T-cell (primary cell): ENCODE results near the gene CMA1. TPM values are rescaled to one million over a fixed set of nuclear protein-coding genes. Genes with fewer than 3 reads are reported as not detected.

Source experiments
- ATAC-seq, 4 experiments: fragments of 200-7000 bp in 3 of 4; fragments of 150-1000 bp in 1 of 4; cut with Tn5 transposase; replicated peaks in 1 of 4; 1 replicate in 3 of 4; 2 replicates in 1 of 4; pipeline ENCODE4 v1.10.0; 2021; ENCODE audit warnings: moderate library complexity in 3 of 4, mild to moderate bottlenecking in 2 of 4, moderate number of reproducible peaks in 1 of 4
- CTCF ChIA-PET, 2 donors: fragments of 300-600 bp; sonication (Branson Sonifier 250); formaldehyde crosslinking; loops; one replicate each; lab custom pipeline; 2022; ENCODE audit warnings: antibody characterized with exemption in 2 of 2; lab: Charles Lee
- POLR2A ChIA-PET, 2 donors: fragments of 300-600 bp; sonication (Branson Sonifier 250); formaldehyde crosslinking; loops; one replicate each; lab custom pipeline; 2022; ENCODE audit warnings: antibody characterized with exemption in 2 of 2; lab: Charles Lee
- DNase-seq, 35 experiments: peaks; one replicate each; pipeline versions ENCODE4 v3.0.0 to v3.0.0-alpha.2; 2013 to 2023
- H3K27ac ChIP-seq: one replicate; pipeline ENCODE4 v1.5.1; 2013; ENCODE audit warnings: low read length
- H3K27me3 ChIP-seq, 2 experiments: replicated peaks in 1 of 2; 1 replicate in 1 of 2; 2 replicates in 1 of 2; pipeline versions ENCODE4 v1.6.1 to v1.7.0; 2013; ENCODE audit warnings: low read length in 1 of 2, mixed read lengths in 1 of 2; ENCODE audit not compliant: control insufficient read depth in 2 of 2, insufficient read depth in 2 of 2; ENCODE audit errors: extremely low read depth in 1 of 2
- H3K36me3 ChIP-seq, 2 donors: 1 replicate in 1 of 2; 2 replicates in 1 of 2; pipeline versions ENCODE4 v1.6.1 to v1.7.0; 2013; ENCODE audit warnings: low read length in 1 of 2; ENCODE audit not compliant: control insufficient read depth in 2 of 2, insufficient read depth in 1 of 2; ENCODE audit errors: extremely low read depth in 1 of 2
- H3K4me1 ChIP-seq, 2 experiments: 1 replicate in 1 of 2; 2 replicates in 1 of 2; pipeline versions ENCODE4 v1.6.1 to v1.7.0; 2013; ENCODE audit warnings: low read length in 2 of 2, mixed read lengths in 1 of 2; ENCODE audit not compliant: insufficient read depth in 2 of 2, control insufficient read depth in 1 of 2; ENCODE audit errors: extremely low read depth in 1 of 2
- H3K4me3 ChIP-seq, 2 donors: 1 replicate in 1 of 2; 2 replicates in 1 of 2; pipeline versions ENCODE4 v1.5.1 to v1.7.0; 2013; ENCODE audit warnings: mild to moderate bottlenecking in 2 of 2, low read length in 1 of 2, moderate library complexity in 1 of 2; ENCODE audit not compliant: control insufficient read depth in 1 of 2; ENCODE audit errors: extremely low read depth in 1 of 2
- H3K9me3 ChIP-seq: 2 replicates; pipeline ENCODE4 v1.7.0; 2013
- H3K27ac Mint-ChIP-seq, 2 donors: one replicate each; pipeline ENCODE4 v1.8.0; 2020 to 2021; ENCODE audit warnings: mild to moderate bottlenecking in 2 of 2, mixed read lengths in 2 of 2
- H3K27me3 Mint-ChIP-seq, 2 donors: one replicate each; pipeline ENCODE4 v1.8.0; 2021 to 2022; ENCODE audit warnings: mixed read lengths in 2 of 2
- H3K36me3 Mint-ChIP-seq: one replicate; pipeline ENCODE4 v1.8.0; 2021; ENCODE audit warnings: mixed read lengths
- H3K4me1 Mint-ChIP-seq, 3 donors: one replicate each; pipeline ENCODE4 v1.8.0; 2020 to 2022; ENCODE audit warnings: mixed read lengths in 3 of 3, mild to moderate bottlenecking in 1 of 3
- H3K4me3 Mint-ChIP-seq, 3 donors: one replicate each; pipeline ENCODE4 v1.8.0; 2020 to 2022; ENCODE audit warnings: mild to moderate bottlenecking in 3 of 3, mixed read lengths in 3 of 3, moderate library complexity in 3 of 3
- H3K9me3 Mint-ChIP-seq, 3 donors: one replicate each; pipeline ENCODE4 v1.8.0; 2020 to 2022; ENCODE audit warnings: mixed read lengths in 3 of 3
- WGBS: methylation state at CpG from one replicate; pipeline ENCODE4 v1.1.5; 2013; ENCODE audit warnings: missing lambda C conversion rate; ENCODE audit not compliant: insufficient coverage; 5-methylcytosine and 5-hydroxymethylcytosine counted together
- total RNA-seq, 35 experiments: library from RNA in 6 of 35; stranded (reverse) in 6 of 35; fragments of 120-200 nt in 1 of 35; gene quantifications; one replicate each; pipeline versions ENCODE4 v1.2.1 to v1.2.4 and lab custom pipeline; 2013 to 2026

CMA1 gene
- total RNA-seq, 5 donors from 2014 or later (not counting 1 experiment from before 2014, with no cell fraction given): not detected

GRCh38 chr14:24463017-24463883 is 44.8 kb downstream of the CMA1 start:
- H3K9me3 Mint-ChIP-seq: peaks cover 0 to 4% (median 3%) of the 10 kb centered on the region in 3 donors
- CTCF ChIA-PET: no interaction called here
- peaks cover 29 to 46% (median 35%) of the 10 kb centered on the region in 3 donors for H3K4me1 Mint-ChIP-seq
- POLR2A ChIA-PET: no interaction called here
- DNase-seq (no peak), ATAC-seq (no peak)
- peak overlapping the region in 1 of 2 donors; percentile 47 for H3K27ac Mint-ChIP-seq
- peak overlapping the region in 1 of 3 donors; percentile 61 for H3K4me3 Mint-ChIP-seq
- Histone ChIP-seq H3K4me1 (peaks cover 5 to 18% of the 10 kb centered on the region in 2 experiments), H3K9me3 (no peaks in the 10 kb centered on the region), H3K36me3 (no peaks in the 10 kb centered on the region), H3K4me3 (no peak overlapping the region), H3K27me3 (peaks cover 0 to 3% of the 10 kb centered on the region in 2 experiments), H3K27ac (no peak overlapping the region)
- H3K27me3 Mint-ChIP-seq: no peaks in the 10 kb centered on the region
- peaks cover 3% of the 10 kb centered on the region for H3K36me3 Mint-ChIP-seq
- 100% methylated on average over 1 of the region's 5 CpGs for WGBS

- peaks cover 16% of the 10 kb centered on the region for H3K36me3 Mint-ChIP-seq
- no peak for DNase-seq
- CTCF ChIA-PET: no interaction called here
- peaks cover 8 to 18% of the 10 kb centered on the region in 2 experiments for H3K4me1 ChIP-seq
- H3K9me3 Mint-ChIP-seq: peaks cover 0 to 8% (median 3%) of the 10 kb centered on the region in 3 donors
- no peaks in the 10 kb centered on the region for H3K27me3 Mint-ChIP-seq
- ATAC-seq: no peak
- H3K4me3 ChIP-seq: no peak overlapping the region
- peaks cover 0 to 6% of the 10 kb centered on the region in 2 experiments for H3K27me3 ChIP-seq
- POLR2A ChIA-PET: no interaction called here
- peaks cover 29 to 36% (median 36%) of the 10 kb centered on the region in 3 donors for H3K4me1 Mint-ChIP-seq
- H3K4me3 Mint-ChIP-seq: no peak overlapping the region
- H3K27ac Mint-ChIP-seq: no peak overlapping the region
- no peaks in the 10 kb centered on the region for H3K9me3 ChIP-seq
- H3K27ac ChIP-seq: no peak overlapping the region
- H3K36me3 ChIP-seq: no peaks in the 10 kb centered on the region
These were observed 46.7 kb downstream of the CMA1 start for GRCh38 chr14:24461336-24461735.

- no peaks in the 10 kb centered on the region for H3K36me3 ChIP-seq
- peaks cover 3 to 5% of the 10 kb centered on the region in 2 experiments for H3K4me1 ChIP-seq
- no peak overlapping the region for H3K27ac Mint-ChIP-seq
- WGBS: 88% methylated on average over 1 of the region's 3 CpGs
- ChIA-PET CTCF (no interaction called here), POLR2A (no interaction called here)
- no peak overlapping the region for H3K27ac ChIP-seq
- H3K4me1 Mint-ChIP-seq: peaks cover 11 to 16% (median 16%) of the 10 kb centered on the region in 3 donors
- H3K36me3 Mint-ChIP-seq: peaks cover 17% of the 10 kb centered on the region
- ATAC-seq (no peak), DNase-seq (no peak)
- no peaks in the 10 kb centered on the region for H3K27me3 Mint-ChIP-seq
- H3K27me3 ChIP-seq: peaks cover 0 to 6% of the 10 kb centered on the region in 2 experiments
- H3K9me3 Mint-ChIP-seq: peaks cover 0 to 4% (median 0%) of the 10 kb centered on the region in 3 donors
- H3K4me3 ChIP-seq: no peak overlapping the region
- no peaks in the 10 kb centered on the region for H3K9me3 ChIP-seq
- no peak overlapping the region for H3K4me3 Mint-ChIP-seq
These were observed 48.7 kb downstream of the CMA1 start for GRCh38 chr14:24459331-24459730.

- no peaks in the 10 kb centered on the region for H3K36me3 ChIP-seq
- WGBS: no CpG with 5 or more reads among the region's 1 CpG
- DNase-seq (no peak), ATAC-seq (no peak)
- Mint-ChIP-seq H3K27me3 (no peaks in the 10 kb centered on the region), H3K27ac (no peak overlapping the region), H3K4me3 (no peak overlapping the region), H3K9me3 (peaks cover 0 to 9% (median 0%) of the 10 kb centered on the region in 3 donors), H3K36me3 (peaks cover 22% of the 10 kb centered on the region), H3K4me1 (peaks cover 5 to 10% (median 10%) of the 10 kb centered on the region in 3 donors)
- no peak overlapping the region for H3K4me3 ChIP-seq
- ChIA-PET CTCF (interaction anchor here in 1 of 2 donors (0.6 kb wide), 1 partner anchor 348 kb away, joined by 3 read pairs; no protein-coding TSS in a partner anchor), POLR2A (no interaction called here)
- H3K4me1 ChIP-seq: peaks cover under 1 to 3% of the 10 kb centered on the region in 2 experiments
- no peaks in the 10 kb centered on the region for H3K9me3 ChIP-seq
- H3K27ac ChIP-seq: no peak overlapping the region
- H3K27me3 ChIP-seq: peaks cover 0 to 6% of the 10 kb centered on the region in 2 experiments
These were observed 49.3 kb downstream of the CMA1 start for GRCh38 chr14:24458736-24459135.

- Histone ChIP-seq H3K36me3 (no peaks in the 10 kb centered on the region), H3K4me1 (peaks cover 0 to 3% of the 10 kb centered on the region in 2 experiments), H3K9me3 (no peaks in the 10 kb centered on the region), H3K27ac (no peak overlapping the region), H3K27me3 (peaks cover 0 to 6% of the 10 kb centered on the region in 2 experiments), H3K4me3 (no peak overlapping the region)
- Mint-ChIP-seq H3K27me3 (no peaks in the 10 kb centered on the region), H3K4me3 (no peak overlapping the region), H3K9me3 (peaks cover 0 to 10% (median 0%) of the 10 kb centered on the region in 3 donors), H3K27ac (no peak overlapping the region), H3K4me1 (peaks cover 0 to 3% (median 0%) of the 10 kb centered on the region in 3 donors), H3K36me3 (peaks cover 28% of the 10 kb centered on the region)
- ATAC-seq (no peak), DNase-seq (no peak)
- ChIA-PET CTCF (no interaction called here), POLR2A (no interaction called here)
These were observed 51.1 kb downstream of the CMA1 start for GRCh38 chr14:24456980-24457379.
